GM21723 (cell line): Measurements from ENCODE around the gene RAD9A.

Experiments used
- ATAC-seq: cut with Tn5 transposase; IDR thresholded peaks from one replicate; pipeline ENCODE4 v1.9.1; 2021; ENCODE audit warnings: mild to moderate bottlenecking, moderate library complexity; ENCODE audit not compliant: unreplicated experiment

RAD9A gene

DNA sequence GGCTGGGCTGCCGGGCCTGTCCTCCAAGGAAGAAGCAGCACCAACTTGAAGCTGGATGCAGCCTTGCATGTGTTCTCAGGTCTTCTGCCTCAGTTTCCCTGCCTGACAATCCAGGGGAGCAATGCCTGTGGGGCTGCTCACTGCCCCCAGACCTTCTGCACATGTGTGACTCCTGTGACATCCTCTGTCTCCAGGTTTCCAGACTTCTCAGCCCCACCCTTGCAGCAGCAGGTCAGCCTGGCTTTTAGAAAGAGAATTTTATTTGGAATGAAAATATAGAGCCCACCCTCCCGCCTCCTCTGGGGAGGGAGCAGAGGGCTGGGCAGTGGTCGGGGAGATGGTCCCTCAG is 46.0 kb downstream of the RAD9A start:
- no peak for ATAC-seq

DNA sequence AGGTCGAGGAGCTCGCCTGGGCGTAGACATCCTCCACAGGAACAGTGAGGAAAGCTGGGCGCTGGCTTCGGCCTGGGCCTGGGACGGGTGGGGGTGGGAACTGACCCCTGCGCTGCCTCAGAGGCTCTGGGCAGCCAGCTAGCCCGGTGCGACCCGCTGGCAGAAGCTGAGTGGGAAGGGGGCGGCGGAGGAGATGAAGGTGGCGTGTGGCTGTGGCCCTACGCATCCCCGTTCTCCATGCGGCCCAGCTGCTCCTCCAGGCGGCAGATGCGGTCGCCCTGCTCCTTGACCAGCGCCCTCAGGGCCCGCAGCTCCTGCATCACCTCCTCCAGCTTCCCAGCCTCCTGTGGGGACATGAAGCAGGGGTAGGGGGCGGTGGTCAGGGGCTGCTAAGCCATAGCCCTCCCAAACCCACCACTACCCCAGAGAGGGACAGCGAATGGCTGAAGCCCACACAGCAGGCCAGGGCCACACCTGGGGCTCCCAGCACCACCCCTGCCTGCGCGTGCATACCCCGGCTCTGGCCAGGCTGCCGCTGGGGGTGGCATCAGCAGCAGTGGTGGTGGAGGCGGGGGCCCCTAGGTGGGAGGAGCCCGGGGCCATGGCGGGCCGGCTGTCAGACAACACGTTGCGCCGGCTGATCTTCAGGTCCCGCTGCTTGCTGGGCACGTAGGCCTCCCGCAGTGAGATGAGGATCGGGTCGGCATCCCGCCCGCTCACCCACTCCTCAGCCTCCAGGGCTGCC is 46.5 kb downstream of the RAD9A start:
- no peak for ATAC-seq

DNA sequence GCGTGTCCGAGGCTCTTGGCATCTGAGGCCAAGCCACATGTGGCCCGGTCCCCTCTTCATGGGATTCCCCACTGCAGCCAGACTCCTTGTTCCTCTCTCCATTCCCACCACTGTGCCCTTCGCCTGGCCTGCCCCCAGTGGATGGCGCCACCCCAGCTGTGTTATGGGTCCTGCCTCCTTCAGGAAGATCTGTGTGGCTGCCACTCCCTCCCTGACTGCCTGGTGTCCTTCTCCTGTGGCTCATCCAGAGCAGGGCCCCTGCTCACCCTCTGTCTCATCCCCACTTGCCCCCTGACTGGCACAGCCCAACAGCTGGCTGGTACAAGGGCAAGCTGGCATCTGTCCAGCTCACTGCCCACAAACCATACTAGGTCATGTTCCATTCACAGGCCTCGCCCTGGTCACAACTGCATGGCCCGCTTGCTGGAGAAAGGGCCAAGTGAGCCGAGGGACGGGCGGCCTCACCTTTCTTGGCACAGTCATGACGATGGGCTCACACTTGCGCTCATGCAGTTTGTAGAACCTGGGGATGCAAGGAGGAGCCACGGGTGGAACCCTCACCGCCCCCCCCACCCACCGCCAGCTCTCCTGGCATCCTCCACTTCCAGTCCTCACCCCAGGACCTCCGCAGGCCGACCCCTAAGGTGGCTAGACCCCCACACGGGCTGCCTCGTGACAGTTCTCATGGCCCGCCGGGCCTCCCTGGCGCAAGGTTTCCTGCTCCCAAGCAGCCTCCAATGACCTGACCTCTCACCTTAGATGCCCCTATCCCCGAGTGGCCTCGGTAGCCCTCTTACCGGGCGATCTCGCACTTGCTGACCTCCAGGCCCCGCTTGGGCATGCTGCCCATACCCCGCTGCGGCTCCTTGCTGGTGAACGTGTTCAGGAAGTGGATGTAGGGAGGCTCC is 47.8 kb downstream of the RAD9A start:
- ATAC-seq: no peak

DNA sequence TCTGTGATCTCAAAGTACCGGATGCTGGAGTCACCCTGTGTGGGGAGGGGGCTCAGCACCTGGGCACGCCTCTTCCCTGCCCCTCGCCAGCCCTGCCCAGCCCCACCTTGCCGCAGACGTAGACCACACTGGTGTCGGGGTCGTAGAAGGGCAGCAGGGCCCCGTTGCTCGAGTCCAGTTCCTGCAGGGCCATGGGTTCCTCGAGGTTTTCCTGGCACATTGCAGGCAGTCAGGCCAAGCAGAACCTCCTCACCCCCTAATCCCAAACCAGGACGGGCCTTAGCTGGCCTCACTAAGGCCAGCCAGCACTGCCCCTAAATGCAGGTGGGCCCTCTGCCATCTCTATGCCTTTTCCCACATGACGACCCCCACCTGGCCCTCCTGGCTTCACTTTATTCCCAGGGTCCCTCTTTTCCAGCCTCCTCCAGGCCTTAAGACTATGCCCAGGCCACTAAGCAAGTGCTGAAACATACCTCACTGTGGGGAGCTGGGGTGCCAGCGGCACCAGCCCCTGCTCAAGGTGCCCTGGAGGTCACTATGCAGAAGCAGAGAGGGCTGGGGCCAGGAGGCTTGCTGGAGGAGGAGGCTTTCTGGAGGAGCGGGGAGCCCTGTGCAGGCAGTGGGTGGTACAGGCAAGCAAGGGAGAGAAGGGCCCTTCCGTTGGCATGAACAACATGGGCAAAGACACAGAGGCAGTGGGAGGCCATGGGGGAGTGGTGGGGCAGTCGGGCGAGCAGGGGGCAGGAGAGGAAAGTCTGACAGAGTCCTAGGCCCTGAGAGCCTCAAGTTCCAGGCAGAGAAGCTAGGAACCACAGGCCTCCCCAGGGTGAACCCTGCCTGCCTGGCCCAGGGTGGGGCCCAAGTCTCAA is 48.7 kb downstream of the RAD9A start:
- no peak for ATAC-seq

DNA sequence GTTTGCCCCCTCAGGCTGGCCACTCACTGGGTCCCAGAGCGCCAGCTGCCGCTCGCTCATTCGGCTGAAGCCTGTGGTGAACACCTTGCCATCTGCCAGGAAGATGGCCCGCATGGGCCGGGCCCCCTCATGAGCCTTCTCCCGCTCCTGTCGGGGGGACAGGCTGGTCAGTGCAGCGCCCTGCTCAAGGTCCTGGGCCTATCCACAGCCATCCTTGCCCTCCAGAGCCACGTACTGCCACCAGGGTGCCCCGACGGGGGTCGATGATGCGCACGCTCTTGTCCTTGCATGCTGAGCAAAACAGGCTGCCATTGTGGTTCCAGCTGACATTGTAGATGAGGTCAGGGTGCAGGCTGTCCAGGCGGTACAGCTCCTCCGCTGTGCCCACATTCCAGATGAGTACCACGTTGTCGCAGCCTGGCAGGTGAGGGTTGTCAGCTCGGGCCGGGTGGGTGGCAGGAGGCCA is 49.3 kb downstream of the RAD9A start:
- ATAC-seq: no peak

DNA sequence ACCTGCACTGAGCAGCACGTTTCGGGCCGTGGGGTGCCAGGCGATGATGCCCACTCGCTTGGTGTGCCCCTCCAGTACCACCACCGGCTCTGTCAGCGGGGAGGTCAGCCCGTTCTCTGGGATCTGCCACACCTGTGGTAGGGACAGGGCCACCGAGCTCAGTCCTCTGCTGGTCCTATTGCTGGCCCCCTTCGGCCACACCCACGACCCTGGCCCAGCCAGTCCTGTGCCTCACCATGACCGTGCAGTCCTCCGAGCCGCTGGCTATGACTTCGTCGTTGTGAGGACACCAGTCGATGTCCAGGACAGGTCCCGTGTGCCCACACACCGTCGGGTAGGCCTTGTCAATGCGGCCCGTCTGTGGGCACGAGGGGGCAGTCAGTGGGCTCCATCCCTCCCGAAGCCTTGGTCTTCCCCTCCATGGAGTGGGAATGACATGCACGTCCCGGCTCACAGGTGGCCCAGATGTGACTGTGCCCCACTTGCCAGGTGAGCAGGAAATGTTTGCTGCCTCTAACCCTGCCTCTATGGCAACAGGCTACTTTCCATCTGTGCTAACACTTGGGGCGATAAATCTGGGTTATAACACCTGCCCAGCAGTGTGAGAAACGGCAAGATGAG is 50.1 kb downstream of the RAD9A start:
- no peak for ATAC-seq

DNA sequence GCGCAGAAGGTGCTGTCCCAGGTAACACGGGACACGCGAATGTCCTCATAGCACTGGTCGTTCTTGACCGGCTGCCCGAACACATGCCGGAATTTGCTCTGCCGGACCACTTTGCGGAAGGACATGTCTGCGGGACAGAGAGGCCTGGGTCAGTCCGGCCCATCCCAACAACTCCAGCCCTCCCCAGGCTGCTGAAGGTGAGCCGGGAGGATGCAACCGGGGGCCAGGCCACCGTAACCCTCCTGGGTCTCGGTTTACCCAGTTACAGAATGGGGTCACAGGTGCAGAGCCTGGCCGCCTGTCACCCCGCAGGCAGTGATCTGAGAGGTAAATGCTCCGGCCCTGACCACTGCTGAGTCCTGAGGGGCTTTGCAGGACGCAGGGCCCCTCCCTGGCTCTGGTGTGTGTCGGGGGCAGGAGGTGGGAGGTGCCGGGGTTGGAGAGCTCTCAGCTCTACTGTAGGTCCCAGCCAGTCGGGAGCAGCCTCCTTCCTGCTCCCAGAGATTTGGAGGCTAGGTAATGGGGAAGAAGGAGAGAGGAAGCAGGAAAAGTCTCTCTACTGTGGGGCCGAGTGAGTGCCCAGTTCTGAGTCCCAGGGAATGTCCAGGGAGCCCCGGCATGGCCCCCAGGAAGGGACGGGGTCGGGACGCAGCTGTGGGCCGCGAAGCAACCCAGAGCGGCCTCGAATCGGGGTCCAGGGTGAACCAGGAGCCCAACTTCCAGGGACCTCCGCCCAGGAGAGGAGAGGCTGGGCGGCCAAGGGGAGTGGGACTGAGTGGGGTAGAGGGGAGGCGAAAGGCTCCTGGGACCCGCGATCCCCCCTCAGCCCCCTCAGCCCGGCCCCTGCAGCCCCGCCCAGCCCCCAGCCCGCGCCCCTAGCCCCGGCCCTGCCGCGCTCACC is 51.0 kb downstream of the RAD9A start:
- ATAC-seq: no peak

DNA sequence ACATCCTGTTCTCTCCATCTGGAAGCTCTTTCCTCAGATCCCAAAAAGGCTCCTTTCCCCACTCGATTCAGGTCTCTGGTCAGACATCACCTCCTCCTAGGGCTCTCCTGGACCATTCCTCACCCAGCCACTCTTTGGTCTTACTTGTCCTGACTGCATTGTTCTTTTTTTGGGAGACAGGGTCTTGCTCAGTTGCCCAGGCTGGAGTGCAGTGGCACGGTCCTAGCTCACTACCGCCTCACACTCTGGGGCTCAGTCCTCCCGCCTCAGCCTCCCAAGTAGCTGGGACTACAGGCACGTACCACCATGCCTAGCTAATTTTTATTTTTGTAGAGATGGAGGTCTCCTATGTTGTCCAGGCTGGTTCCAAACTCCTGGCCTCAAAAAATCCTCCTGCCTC is 53.7 kb downstream of the RAD9A start:
- no peak for ATAC-seq
